Left ventricle myocardium inferior (tissue), 1 donor: ENCODE results near the gene CALN1. TPM values are rescaled to one million over a fixed set of nuclear protein-coding genes. Genes with fewer than 3 reads are reported as not detected.

Experiments used
- DNase-seq: peaks from one replicate; pipeline ENCODE4 v3.0.0-alpha.2; 2020
- H3K27ac ChIP-seq: fragments of 200-600 bp; replicated peaks from 2 replicates; pipeline ENCODE4 v1.8.0; 2021
- H3K27me3 ChIP-seq: fragments of 200-600 bp; 2 replicates; pipeline ENCODE4 v1.8.0; 2021; ENCODE audit warnings: low read depth
- H3K36me3 ChIP-seq: fragments of 200-600 bp; 2 replicates; pipeline ENCODE4 v1.8.0; 2021
- H3K4me1 ChIP-seq: fragments of 200-600 bp; 2 replicates; pipeline ENCODE4 v1.8.0; 2021
- H3K4me3 ChIP-seq: fragments of 200-600 bp; 2 replicates; pipeline ENCODE4 v1.8.0; 2021; ENCODE audit warnings: mild to moderate bottlenecking, moderate library complexity
- H3K9me3 ChIP-seq: fragments of 200-600 bp; replicated peaks from 2 replicates; pipeline ENCODE4 v1.8.0; 2021
- intact Hi-C: fragments of 100-400 bp; cut with micrococcal nuclease; formaldehyde crosslinking; loops from one replicate; pipeline ENCODE4 v1.11.0; 2022
- total RNA-seq: library from RNA; stranded (reverse); fragmentation: NEBNext Ultra II Directional; extraction: Animal tissue kit (Norgen Biotek cat#: 25700); gene quantifications from one replicate; pipeline ENCODE4 v1.2.1, GENCODE V29; 2021
- TF ChIP-seq, protein P1 (sequence below): fragments of 200-600 bp; IDR thresholded peaks from 2 replicates; pipeline ENCODE4 v1.8.0; 2021; ENCODE audit warnings: antibody characterized with exemption, mild to moderate bottlenecking, borderline replicate concordance
- donor health status: DM: no; HTN: yes; CAD: no; lungs with severe emphysema.

CALN1 gene
- total RNA-seq, 1 donor from 2014 or later = not detected

DNA sequence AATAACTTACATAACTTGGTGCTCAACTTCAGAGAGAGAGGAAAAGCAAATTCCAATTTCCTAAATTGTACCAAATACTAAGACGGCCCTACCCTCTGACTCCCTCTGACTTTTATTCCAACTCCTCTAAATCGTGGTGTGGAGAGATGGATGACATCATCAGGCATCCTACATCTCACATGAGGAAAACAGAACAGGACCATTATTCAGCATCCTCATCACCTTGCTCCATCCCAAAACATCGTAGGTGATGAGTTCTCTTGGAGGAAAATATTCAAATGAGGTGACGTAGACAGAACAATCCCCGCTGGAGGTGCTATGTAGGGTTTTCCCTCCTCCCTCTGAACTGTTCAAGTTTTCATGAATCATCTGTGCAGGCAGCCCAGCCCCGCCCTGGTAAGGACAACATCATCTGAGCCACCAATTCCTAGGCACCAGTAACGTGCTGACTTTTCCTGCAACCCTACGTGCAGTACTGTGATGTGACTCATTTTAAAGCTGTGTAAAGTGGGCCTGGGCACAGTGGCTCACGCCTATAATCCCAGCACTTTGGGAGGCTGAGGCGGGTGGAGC, 167.2 kb downstream of the CALN1 start:
- intact Hi-C loops = no loop called here
- no peaks in the 10 kb centered on the region for H3K4me1 ChIP-seq
- no peak overlapping the region for H3K27ac ChIP-seq
- H3K4me3 ChIP-seq = no peak overlapping the region
- H3K36me3 ChIP-seq = no peaks in the 10 kb centered on the region
- TF ChIP-seq, protein P1, sequence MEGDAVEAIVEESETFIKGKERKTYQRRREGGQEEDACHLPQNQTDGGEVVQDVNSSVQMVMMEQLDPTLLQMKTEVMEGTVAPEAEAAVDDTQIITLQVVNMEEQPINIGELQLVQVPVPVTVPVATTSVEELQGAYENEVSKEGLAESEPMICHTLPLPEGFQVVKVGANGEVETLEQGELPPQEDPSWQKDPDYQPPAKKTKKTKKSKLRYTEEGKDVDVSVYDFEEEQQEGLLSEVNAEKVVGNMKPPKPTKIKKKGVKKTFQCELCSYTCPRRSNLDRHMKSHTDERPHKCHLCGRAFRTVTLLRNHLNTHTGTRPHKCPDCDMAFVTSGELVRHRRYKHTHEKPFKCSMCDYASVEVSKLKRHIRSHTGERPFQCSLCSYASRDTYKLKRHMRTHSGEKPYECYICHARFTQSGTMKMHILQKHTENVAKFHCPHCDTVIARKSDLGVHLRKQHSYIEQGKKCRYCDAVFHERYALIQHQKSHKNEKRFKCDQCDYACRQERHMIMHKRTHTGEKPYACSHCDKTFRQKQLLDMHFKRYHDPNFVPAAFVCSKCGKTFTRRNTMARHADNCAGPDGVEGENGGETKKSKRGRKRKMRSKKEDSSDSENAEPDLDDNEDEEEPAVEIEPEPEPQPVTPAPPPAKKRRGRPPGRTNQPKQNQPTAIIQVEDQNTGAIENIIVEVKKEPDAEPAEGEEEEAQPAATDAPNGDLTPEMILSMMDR = no peak
- H3K9me3 ChIP-seq = peaks cover 22% of the 10 kb centered on the region
- H3K27me3 ChIP-seq = peaks cover 10% of the 10 kb centered on the region
- DNase-seq = no peak

DNA sequence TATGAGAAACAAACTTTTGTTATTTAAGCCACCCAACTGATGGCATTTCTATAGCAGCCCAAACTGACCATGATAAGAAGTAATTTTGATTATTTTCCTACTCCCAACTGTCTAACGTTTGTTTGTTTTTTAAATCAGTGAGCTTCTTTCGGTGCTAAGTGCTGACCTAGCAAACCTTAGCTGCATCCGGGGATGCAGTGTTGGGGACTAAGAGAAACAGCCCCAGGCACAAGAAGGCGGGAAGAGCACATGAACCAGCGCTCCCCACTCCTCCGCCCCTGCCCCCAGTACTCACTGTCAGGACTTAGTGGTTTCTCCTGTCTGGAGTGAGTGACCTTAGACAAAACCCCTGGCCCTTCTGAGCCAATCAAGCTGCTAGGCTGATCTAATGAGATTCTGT, 168.8 kb downstream of the CALN1 start:
- H3K36me3 ChIP-seq = no peaks in the 10 kb centered on the region
- no peak for DNase-seq
- intact Hi-C loops = no loop called here
- no peak overlapping the region for H3K27ac ChIP-seq
- TF ChIP-seq, protein P1 = no peak
- H3K4me1 ChIP-seq = no peaks in the 10 kb centered on the region
- H3K4me3 ChIP-seq = no peak overlapping the region
- H3K9me3 ChIP-seq = peaks cover 10% of the 10 kb centered on the region
- H3K27me3 ChIP-seq = peaks cover 20% of the 10 kb centered on the region

DNA sequence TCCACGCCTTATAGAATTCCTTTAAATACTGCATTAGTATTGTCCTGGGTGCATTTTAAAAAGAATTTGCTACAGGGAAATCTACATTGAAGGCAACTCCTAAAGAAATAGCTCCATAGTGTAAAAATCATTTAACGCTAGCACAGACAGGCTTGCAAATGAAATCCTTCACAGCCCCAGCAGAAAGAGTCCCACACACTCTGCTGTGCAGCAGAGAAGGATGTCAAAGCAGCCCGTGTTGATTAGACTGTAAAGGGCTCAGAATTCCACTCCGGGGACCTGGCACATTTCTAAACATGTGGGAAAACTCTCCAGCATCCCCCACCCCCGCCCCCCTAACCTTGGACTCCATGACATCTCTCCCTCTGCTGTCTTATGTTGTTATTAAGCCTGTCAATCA, 176.8 kb downstream of the CALN1 start:
- H3K4me3 ChIP-seq = no peak overlapping the region
- no peaks in the 10 kb centered on the region for H3K4me1 ChIP-seq
- no peak for DNase-seq
- TF ChIP-seq, protein P1 = no peak
- no peaks in the 10 kb centered on the region for H3K9me3 ChIP-seq
- intact Hi-C loops = no loop called here
- no peak overlapping the region for H3K27ac ChIP-seq
- H3K36me3 ChIP-seq = no peaks in the 10 kb centered on the region
- H3K27me3 ChIP-seq = peaks cover 20% of the 10 kb centered on the region

DNA sequence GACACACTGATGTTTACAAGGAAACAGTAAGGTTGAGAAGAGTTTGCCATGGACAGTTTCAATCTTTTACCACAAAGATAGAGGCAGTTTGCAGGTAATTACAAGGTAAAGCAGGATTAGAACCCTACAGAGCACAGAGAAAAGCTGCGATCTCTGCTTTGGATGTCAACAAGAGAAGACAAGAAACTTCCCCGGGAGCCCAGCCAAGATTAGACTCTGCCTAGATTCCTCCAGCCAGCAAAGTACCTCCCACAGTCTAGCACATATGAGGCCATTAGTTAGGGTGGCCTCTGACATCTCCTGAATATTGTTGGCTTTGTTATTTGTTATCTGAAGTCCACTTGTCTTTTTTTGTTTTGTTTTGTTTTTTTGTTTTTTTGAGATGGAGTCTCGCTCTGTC, 178.1 kb downstream of the CALN1 start:
- Histone ChIP-seq H3K9me3 (no peaks in the 10 kb centered on the region), H3K4me3 (no peak overlapping the region), H3K36me3 (no peaks in the 10 kb centered on the region), H3K27ac (no peak overlapping the region), H3K27me3 (peaks cover 15% of the 10 kb centered on the region), H3K4me1 (no peaks in the 10 kb centered on the region)
- intact Hi-C loops = no loop called here
- DNase-seq = no peak
- TF ChIP-seq, protein P1 = no peak

DNA sequence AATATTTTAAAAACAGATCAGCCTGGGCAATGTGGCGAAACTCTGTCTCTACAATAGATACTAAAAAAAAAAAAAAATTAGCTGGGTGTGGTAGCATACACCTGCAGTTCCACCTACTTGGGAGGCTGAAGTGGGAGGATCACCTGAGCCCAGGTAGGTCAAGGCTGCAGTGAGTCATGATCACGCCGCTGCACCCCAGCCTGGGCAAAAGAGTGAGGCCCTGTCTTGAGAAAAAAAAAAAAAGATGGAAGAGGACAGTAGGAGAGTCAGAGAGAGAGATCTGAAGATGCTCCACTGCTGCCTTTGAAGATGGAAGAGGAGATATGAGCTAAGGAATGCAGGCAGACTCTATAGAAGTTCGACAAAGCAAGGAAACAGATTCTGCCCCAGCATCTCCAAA, 181.9 kb downstream of the CALN1 start:
- DNase-seq = no peak
- intact Hi-C loops = no loop called here
- peaks cover 9% of the 10 kb centered on the region for H3K27me3 ChIP-seq
- no peaks in the 10 kb centered on the region for H3K4me1 ChIP-seq
- no peak overlapping the region for H3K27ac ChIP-seq
- no peaks in the 10 kb centered on the region for H3K36me3 ChIP-seq
- TF ChIP-seq, protein P1 = no peak
- no peak overlapping the region for H3K4me3 ChIP-seq
- no peaks in the 10 kb centered on the region for H3K9me3 ChIP-seq

DNA sequence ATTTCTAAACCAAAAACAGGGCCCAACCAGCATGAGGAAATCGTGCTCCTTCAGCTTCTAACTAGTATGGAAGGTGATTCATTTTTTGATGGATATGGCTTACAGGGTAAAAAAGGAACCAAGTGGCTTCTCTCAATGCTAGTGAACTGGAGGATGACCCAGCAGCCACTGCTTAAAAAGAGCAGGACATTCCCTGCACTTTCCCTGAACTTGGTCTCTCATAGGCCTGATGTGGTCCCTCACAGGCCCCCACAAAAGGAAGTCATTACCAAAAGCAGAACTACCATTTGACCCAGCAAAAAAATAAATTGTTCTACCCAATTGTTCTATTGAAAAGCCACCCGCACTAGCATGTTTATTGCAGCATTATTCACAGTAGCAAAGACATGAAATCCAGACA, 188.8 kb downstream of the CALN1 start:
- H3K27me3 ChIP-seq = peaks cover 7% of the 10 kb centered on the region
- peaks cover 6% of the 10 kb centered on the region for H3K9me3 ChIP-seq
- no peaks in the 10 kb centered on the region for H3K4me1 ChIP-seq
- no peaks in the 10 kb centered on the region for H3K36me3 ChIP-seq
- no peak overlapping the region for H3K4me3 ChIP-seq
- DNase-seq = no peak
- H3K27ac ChIP-seq = no peak overlapping the region
- TF ChIP-seq, protein P1 = no peak
- intact Hi-C loops = no loop called here
